HUES6 (cell line): ENCODE measurements around the gene BOLA3.

Experiments used
- H3K27ac ChIP-seq: 2 replicates; pipeline ENCODE4 v1.7.0; 2013; ENCODE audit warnings: low read depth, mild to moderate bottlenecking, low read length, inconsistent platforms
- H3K27me3 ChIP-seq: 2 replicates; pipeline ENCODE4 v1.6.1; 2013; ENCODE audit warnings: low read length; ENCODE audit not compliant: control insufficient read depth, insufficient read depth
- H3K36me3 ChIP-seq: 2 replicates; pipeline ENCODE4 v1.6.1; 2013; ENCODE audit warnings: low read length; ENCODE audit not compliant: control insufficient read depth, insufficient read depth
- H3K4me1 ChIP-seq: 2 replicates; pipeline ENCODE4 v1.6.1; 2013; ENCODE audit warnings: low read length; ENCODE audit not compliant: control insufficient read depth, insufficient read depth
- H3K4me3 ChIP-seq: 2 replicates; pipeline ENCODE4 v1.5.1; 2013; ENCODE audit warnings: low read depth, low read length
- H3K9ac ChIP-seq: one replicate; pipeline ENCODE4 v1.6.1; 2013; ENCODE audit warnings: mild to moderate bottlenecking, low read length
- H3K9me3 ChIP-seq: 2 replicates; pipeline ENCODE4 v1.6.1; 2013; ENCODE audit warnings: low read depth, low read length; ENCODE audit not compliant: control insufficient read depth, insufficient read depth

Gene BOLA3

DNA sequence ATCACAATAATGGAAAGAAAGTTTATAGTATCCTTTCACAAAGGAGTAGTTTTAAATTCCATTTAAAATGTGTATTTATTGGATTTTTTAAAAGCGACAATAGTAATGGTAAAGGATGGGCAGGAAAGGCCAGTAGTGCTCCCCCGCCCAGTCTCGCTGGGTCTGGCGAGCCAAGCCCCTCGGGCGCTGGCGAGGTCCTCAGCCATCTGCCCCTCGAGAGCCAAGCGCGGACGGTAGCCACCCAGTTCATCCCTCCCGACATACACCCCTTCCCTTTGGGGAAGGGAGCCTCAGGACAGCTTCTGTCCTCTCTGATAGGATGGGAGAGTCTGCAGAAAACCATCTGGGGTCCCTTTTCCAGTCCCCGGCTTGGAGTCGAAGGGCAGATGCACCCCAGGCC lies 45.2 kb downstream of the BOLA3 start:
- no peaks in the 10 kb centered on the region for H3K9me3 ChIP-seq
- H3K4me3 ChIP-seq, result no peak overlapping the region
- no peak overlapping the region for H3K27ac ChIP-seq
- peaks cover 12% of the 10 kb centered on the region for H3K4me1 ChIP-seq
- no peak overlapping the region for H3K9ac ChIP-seq
- no peaks in the 10 kb centered on the region for H3K27me3 ChIP-seq
- peaks cover 37% of the 10 kb centered on the region for H3K36me3 ChIP-seq

DNA sequence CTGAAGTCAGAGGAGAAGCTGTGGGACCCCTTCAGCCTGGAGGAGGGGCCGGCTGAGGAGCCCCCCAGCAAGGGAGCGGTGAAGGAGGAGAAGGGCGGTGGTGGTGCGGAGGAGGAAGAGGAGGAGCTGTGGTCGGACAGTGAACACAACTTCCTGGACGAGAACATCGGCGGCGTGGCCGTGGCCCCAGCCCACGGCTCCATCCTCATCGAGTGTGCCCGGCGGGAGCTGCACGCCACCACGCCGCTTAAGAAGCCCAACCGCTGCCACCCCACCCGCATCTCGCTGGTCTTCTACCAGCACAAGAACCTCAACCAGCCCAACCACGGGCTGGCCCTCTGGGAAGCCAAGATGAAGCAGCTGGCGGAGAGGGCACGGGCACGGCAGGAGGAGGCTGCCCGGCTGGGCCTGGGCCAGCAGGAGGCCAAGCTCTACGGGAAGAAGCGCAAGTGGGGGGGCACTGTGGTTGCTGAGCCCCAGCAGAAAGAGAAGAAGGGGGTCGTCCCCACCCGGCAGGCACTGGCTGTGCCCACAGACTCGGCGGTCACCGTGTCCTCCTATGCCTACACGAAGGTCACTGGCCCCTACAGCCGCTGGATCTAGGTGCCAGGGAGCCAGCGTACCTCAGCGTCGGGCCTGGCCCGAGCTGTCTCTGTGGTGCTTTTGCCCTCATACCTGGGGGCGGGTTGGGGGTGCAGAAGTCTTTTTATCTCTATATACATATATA lies 46.0 kb downstream of the BOLA3 start:
- no peaks in the 10 kb centered on the region for H3K9me3 ChIP-seq
- peaks cover 37% of the 10 kb centered on the region for H3K36me3 ChIP-seq
- peaks cover 4% of the 10 kb centered on the region for H3K4me1 ChIP-seq
- no peaks in the 10 kb centered on the region for H3K27me3 ChIP-seq
- H3K9ac ChIP-seq, result no peak overlapping the region
- no peak overlapping the region for H3K27ac ChIP-seq
- H3K4me3 ChIP-seq, result no peak overlapping the region

DNA sequence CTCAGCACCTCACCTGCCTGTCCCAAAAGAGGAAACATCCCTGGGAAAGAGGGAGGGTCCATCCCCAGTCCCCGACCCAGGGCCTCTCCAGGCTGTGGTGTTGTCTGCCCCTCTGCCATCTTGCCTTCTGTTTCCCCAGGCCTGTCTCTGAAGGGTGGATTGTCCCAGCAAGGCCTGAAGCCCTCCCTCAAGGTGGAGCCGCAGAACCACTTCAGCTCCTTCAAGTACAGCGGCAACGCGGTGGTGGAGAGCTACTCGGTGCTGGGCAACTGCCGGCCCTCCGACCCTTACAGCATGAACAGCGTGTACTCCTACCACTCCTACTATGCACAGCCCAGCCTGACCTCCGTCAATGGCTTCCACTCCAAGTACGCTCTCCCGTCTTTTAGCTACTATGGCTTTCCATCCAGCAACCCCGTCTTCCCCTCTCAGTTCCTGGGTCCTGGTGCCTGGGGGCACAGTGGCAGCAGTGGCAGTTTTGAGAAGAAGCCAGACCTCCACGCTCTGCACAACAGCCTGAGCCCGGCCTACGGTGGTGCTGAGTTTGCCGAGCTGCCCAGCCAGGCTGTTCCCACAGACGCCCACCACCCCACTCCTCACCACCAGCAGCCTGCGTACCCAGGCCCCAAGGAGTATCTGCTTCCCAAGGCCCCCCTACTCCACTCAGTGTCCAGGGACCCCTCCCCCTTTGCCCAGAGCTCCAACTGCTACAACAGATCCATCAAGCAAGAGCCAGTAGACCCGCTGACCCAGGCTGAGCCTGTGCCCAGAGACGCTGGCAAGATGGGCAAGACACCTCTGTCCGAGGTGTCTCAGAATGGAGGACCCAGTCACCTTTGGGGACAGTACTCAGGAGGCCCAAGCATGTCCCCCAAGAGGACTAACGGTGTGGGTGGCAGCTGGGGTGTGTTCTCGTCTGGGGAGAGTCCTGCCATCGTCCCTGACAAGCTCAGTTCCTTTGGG lies 47.2 kb downstream of the BOLA3 start:
- no peaks in the 10 kb centered on the region for H3K27me3 ChIP-seq
- no peak overlapping the region for H3K4me3 ChIP-seq
- H3K27ac ChIP-seq, result no peak overlapping the region
- peaks cover 37% of the 10 kb centered on the region for H3K36me3 ChIP-seq
- no peaks in the 10 kb centered on the region for H3K9me3 ChIP-seq
- no peak overlapping the region for H3K9ac ChIP-seq
- no peaks in the 10 kb centered on the region for H3K4me1 ChIP-seq

GRCh38 chr2:74099835-74100234 lies 47.9 kb downstream of the BOLA3 start:
- no peak overlapping the region for H3K4me3 ChIP-seq

DNA sequence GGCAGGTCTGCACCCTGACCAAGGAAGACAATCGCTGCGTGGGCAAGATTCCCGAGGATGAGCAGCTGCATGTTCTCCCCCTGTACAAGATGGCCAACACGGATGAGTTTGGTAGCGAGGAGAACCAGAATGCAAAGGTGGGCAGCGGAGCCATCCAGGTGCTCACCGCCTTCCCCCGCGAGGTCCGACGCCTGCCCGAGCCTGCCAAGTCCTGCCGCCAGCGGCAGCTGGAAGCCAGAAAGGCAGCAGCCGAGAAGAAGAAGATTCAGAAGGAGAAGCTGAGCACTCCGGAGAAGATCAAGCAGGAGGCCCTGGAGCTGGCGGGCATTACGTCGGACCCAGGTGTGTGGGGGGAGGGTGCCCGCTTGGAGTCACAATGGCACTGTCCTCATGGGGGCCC lies 48.4 kb downstream of the BOLA3 start:
- no peaks in the 10 kb centered on the region for H3K9me3 ChIP-seq
- H3K27ac ChIP-seq, result no peak overlapping the region
- H3K4me1 ChIP-seq, result no peaks in the 10 kb centered on the region
- H3K36me3 ChIP-seq, result peaks cover 43% of the 10 kb centered on the region
- no peaks in the 10 kb centered on the region for H3K27me3 ChIP-seq
- H3K4me3 ChIP-seq, result no peak overlapping the region
- no peak overlapping the region for H3K9ac ChIP-seq

More at GRCh38 chr2:74099835-74100234, 47.9 kb downstream of the BOLA3 start:
- Histone ChIP-seq H3K27ac (no peak overlapping the region), H3K9me3 (no peaks in the 10 kb centered on the region), H3K4me1 (no peaks in the 10 kb centered on the region), H3K36me3 (peaks cover 38% of the 10 kb centered on the region), H3K9ac (no peak overlapping the region), H3K27me3 (no peaks in the 10 kb centered on the region)

DNA sequence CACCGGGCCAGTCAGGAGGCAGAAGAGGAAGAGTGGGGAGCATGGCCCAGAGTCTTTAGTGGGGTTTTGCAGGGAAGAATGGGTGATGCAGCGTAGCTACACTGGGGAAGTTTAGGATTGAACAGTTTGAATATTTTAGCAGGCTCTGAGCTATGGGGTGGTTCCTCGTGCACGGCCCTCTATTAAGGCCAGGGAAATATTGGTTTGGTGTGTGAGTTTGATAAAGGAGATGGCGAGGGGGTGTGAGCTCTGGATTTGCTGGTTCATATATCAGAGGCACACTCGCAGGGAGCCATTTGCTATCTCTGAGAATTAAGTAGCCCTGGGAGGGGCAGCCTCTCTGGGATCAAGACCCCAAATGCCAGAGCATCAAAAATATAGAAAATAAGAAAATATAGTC lies 50.1 kb downstream of the BOLA3 start:
- Histone ChIP-seq H3K36me3 (peaks cover 58% of the 10 kb centered on the region), H3K9me3 (no peaks in the 10 kb centered on the region), H3K4me3 (no peak overlapping the region), H3K9ac (no peak overlapping the region), H3K4me1 (no peaks in the 10 kb centered on the region; the same call in 1 of the 2 replicates), H3K27ac (no peak overlapping the region), H3K27me3 (no peaks in the 10 kb centered on the region)

DNA sequence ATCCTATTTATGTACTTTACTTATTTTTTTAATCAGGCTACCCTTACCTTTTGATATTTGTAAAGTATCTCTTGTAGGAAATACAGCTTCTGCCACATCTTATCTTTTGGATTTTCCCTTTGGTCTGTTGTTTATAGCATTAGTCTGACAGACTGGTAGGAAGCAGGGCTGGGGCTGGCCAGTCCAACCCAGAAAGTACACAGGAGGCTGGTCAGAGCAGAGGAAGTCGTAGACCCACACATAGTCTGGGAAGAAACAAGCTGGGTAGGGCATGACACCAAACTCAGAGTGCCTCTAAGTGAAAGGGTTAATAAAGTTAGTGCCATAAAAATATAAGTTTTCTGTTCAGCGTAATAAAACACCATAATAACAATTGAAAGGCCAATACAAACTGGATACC lies 51.7 kb downstream of the BOLA3 start:
- Histone ChIP-seq H3K27ac (no peak overlapping the region), H3K27me3 (no peaks in the 10 kb centered on the region), H3K4me3 (no peak overlapping the region), H3K4me1 (no peaks in the 10 kb centered on the region; the same call in 1 of the 2 replicates), H3K36me3 (peaks cover 55% of the 10 kb centered on the region), H3K9ac (no peak overlapping the region), H3K9me3 (no peaks in the 10 kb centered on the region)

DNA sequence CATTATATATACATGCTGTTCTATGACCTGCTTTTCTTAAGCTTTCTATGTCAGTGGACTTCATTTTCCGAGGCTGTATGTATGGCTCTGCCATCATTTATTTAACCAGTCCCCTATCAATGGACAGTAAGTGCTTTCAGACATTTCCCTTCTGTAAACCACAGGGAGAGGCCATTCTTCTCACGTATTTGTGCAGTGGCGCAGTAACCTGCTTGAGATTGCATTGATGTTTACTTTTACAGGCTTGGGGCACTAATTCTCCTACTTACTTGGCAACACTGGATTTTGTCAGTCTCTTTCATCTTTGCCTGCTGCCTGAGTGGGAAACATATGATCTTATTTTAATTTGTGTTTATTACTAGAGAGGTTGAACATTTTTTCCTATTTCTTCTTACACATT lies 52.1 kb downstream of the BOLA3 start:
- peaks cover 50% of the 10 kb centered on the region for H3K36me3 ChIP-seq
- no peaks in the 10 kb centered on the region; the same call in 1 of the 2 replicates for H3K4me1 ChIP-seq
- no peaks in the 10 kb centered on the region for H3K27me3 ChIP-seq
- H3K27ac ChIP-seq, result no peak overlapping the region
- H3K9me3 ChIP-seq, result no peaks in the 10 kb centered on the region
- H3K9ac ChIP-seq, result no peak overlapping the region
- no peak overlapping the region for H3K4me3 ChIP-seq

DNA sequence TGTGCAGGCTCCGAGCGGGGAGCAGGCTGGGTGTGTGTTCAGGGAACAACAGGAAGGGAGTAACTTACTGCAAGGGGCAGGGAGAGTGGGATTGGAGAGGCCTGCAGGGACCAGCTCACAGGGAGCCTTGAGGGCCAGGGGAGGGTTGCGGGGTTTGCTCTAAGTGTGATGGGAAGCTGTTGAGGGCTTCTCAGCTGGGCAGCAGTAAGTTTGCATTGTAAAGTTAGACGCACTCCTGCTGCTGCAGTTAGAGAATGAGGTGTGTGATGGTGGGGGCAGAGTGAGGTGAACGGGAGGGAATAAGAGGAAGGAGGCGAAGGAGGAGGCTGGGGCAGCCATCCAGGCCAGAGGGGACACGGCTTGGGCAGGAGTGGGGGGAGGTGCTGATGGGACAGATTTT lies 53.4 kb downstream of the BOLA3 start:
- no peaks in the 10 kb centered on the region for H3K27me3 ChIP-seq
- H3K27ac ChIP-seq, result no peak overlapping the region
- H3K4me3 ChIP-seq, result no peak overlapping the region
- H3K9me3 ChIP-seq, result no peaks in the 10 kb centered on the region
- H3K36me3 ChIP-seq, result peaks cover 40% of the 10 kb centered on the region
- peaks cover 6% of the 10 kb centered on the region; the same call in 1 of the 2 replicates for H3K4me1 ChIP-seq
- H3K9ac ChIP-seq, result no peak overlapping the region

DNA sequence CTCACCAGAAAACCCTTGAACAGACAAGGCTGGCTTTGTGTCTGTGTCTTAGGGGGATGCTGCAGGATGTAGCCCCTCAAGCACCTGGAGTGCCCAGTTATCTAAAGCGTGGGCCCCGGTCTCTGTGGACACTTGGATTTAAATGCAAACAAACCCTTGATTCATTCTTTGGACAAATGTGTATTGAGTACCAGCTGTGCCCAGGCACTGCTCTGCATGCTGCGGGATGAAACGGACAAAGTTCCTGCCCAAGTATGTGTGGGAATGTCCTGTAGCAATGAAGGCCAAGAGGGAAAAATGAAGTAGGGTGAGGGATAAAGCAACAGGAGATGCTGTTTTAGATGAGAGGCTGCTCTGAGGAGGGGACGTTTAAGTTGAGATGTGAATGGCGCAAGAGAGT lies 53.9 kb downstream of the BOLA3 start:
- H3K9ac ChIP-seq, result no peak overlapping the region
- no peaks in the 10 kb centered on the region for H3K27me3 ChIP-seq
- H3K27ac ChIP-seq, result no peak overlapping the region
- peaks cover 9% of the 10 kb centered on the region; the same call in 1 of the 2 replicates for H3K4me1 ChIP-seq
- peaks cover 36% of the 10 kb centered on the region for H3K36me3 ChIP-seq
- H3K4me3 ChIP-seq, result no peak overlapping the region
- no peaks in the 10 kb centered on the region for H3K9me3 ChIP-seq

DNA sequence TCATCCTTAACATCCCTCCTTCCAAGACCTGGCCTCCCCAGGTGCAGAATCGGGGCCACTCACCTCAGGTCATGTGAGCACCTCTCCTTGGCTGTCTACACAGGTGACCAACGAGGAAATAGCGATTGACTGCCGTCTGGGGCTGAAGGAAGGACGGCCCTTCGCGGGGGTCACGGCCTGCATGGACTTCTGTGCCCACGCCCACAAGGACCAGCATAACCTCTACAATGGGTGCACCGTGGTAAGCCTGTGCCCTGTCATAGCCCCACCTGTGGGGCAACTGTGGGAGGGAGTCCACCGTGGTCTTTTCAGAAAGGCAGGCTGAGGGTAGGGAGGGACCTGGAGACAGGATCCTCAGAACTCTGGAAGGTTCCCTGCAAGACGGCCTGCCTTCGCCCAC lies 54.3 kb downstream of the BOLA3 start:
- Histone ChIP-seq H3K27me3 (no peaks in the 10 kb centered on the region), H3K9me3 (no peaks in the 10 kb centered on the region), H3K9ac (no peak overlapping the region), H3K27ac (no peak overlapping the region), H3K4me3 (no peak overlapping the region), H3K4me1 (peaks cover 9% of the 10 kb centered on the region; the same call in 1 of the 2 replicates), H3K36me3 (peaks cover 33% of the 10 kb centered on the region)
